ENCODE data around the gene GPR39. TPM values are rescaled to one million over a fixed set of nuclear protein-coding genes. Genes with fewer than 3 reads are reported as not detected.

GPR39 gene
- total RNA-seq, 4 donors from 2014 or later, result 0.76 to 1.3 (median 1.2) TPM

GRCh38 chr2:132645722-132646539 is 229.3 kb downstream of the GPR39 start:
- Histone ChIP-seq H3K36me3 (no peaks in the 10 kb centered on the region), H3K4me3 (no peak overlapping the region), H3K9me3 (no peaks in the 10 kb centered on the region), H3K27ac (no peak overlapping the region), H3K27me3 (no peaks in the 10 kb centered on the region), H3K4me1 (no peaks in the 10 kb centered on the region)
- 83 to 89% methylated on average over 14 of the region's 18 CpGs for WGBS, 2 donors
- intact Hi-C loops (cut with DNase I), result no loop called here
- no peak for TF ChIP-seq CTCF (IDR thresholded peaks at IDR 0.05)
- no peak for TF ChIP-seq POLR2A (IDR thresholded peaks at IDR 0.05)
- no peak for DNase-seq

- TF ChIP-seq POLR2A (IDR thresholded peaks at IDR 0.05), result no peak
- Histone ChIP-seq H3K36me3 (no peaks in the 10 kb centered on the region), H3K27me3 (no peaks in the 10 kb centered on the region), H3K9me3 (no peaks in the 10 kb centered on the region), H3K4me3 (no peak overlapping the region), H3K27ac (no peak overlapping the region), H3K4me1 (no peaks in the 10 kb centered on the region)
- DNase-seq, result no peak
- intact Hi-C loops (cut with DNase I), result no loop called here
- WGBS, 2 donors, result 74 to 82% methylated on average over 6 to 8 of the region's 8 CpGs
Measured at GRCh38 chr2:132646540-132647108, 230.0 kb downstream of the GPR39 start.

GRCh38 chr2:132651115-132652045 is 234.8 kb downstream of the GPR39 start:
- H3K9me3 ChIP-seq, result no peaks in the 10 kb centered on the region
- 53 to 65% methylated on average over 7 to 12 of the region's 12 CpGs for WGBS, 2 donors

GRCh38 chr2:132652474-132652873 is 235.9 kb downstream of the GPR39 start:
- 48 to 54% methylated on average over 8 of the region's 8 CpGs for WGBS, 2 donors
- H3K27me3 ChIP-seq, result no peaks in the 10 kb centered on the region
- no peak overlapping the region for H3K27ac ChIP-seq
- intact Hi-C loops (cut with DNase I), result no loop called here
- H3K9me3 ChIP-seq, result no peaks in the 10 kb centered on the region
- DNase-seq, result no peak
- TF ChIP-seq POLR2A (IDR thresholded peaks at IDR 0.05), result no peak
- no peak for TF ChIP-seq CTCF (IDR thresholded peaks at IDR 0.05)
- no peaks in the 10 kb centered on the region for H3K36me3 ChIP-seq
- H3K4me1 ChIP-seq, result peaks cover 0 to 18% (median 0%) of the 10 kb centered on the region in 3 donors
- H3K4me3 ChIP-seq, result no peak overlapping the region

More at GRCh38 chr2:132651115-132652045, 234.8 kb downstream of the GPR39 start:
- Histone ChIP-seq H3K27ac (no peak overlapping the region), H3K27me3 (no peaks in the 10 kb centered on the region), H3K4me3 (no peak overlapping the region), H3K36me3 (no peaks in the 10 kb centered on the region), H3K4me1 (peaks cover 0 to 18% (median 0%) of the 10 kb centered on the region in 3 donors)
- peak in 3 of 6 experiments; percentile 18 to 60 (median 18) for TF ChIP-seq CTCF (IDR thresholded peaks at IDR 0.05)
- no peak for TF ChIP-seq POLR2A (IDR thresholded peaks at IDR 0.05)
- no peak for DNase-seq
- intact Hi-C loops (cut with DNase I), result no loop called here

- peaks cover 0 to 18% (median 0%) of the 10 kb centered on the region in 3 donors for H3K4me1 ChIP-seq
- H3K4me3 ChIP-seq, result no peak overlapping the region
- DNase-seq, result no peak
- no peak overlapping the region for H3K27ac ChIP-seq
- no peaks in the 10 kb centered on the region for H3K36me3 ChIP-seq
- H3K9me3 ChIP-seq, result no peaks in the 10 kb centered on the region
- H3K27me3 ChIP-seq, result no peaks in the 10 kb centered on the region
- 64 to 70% methylated on average over 4 of the region's 4 CpGs for WGBS, 2 donors
- intact Hi-C loops (cut with DNase I), result no loop called here
- TF ChIP-seq POLR2A (IDR thresholded peaks at IDR 0.05), result no peak
- no peak for TF ChIP-seq CTCF (IDR thresholded peaks at IDR 0.05)
Measured at GRCh38 chr2:132654335-132654734, 237.7 kb downstream of the GPR39 start.

All from esophagus squamous epithelium (tissue), 5 donors.